ENCODE results near the gene HDGFL2. TPM values are rescaled to one million over a fixed set of nuclear protein-coding genes. Genes with fewer than 3 reads are reported as not detected.
A peak's percentile ranks its signal among the peaks of the same experiment; 100 is the strongest.

HDGFL2 gene
- polyA plus RNA-seq, 3 donors = 7.0 to 13.2 (median 10.5) TPM

- peaks cover 0 to 2% (median 0%) of the 10 kb centered on the region in 3 donors for H3K27me3 Mint-ChIP-seq (ENCODE audit: low read depth in 3 of 3)
- Histone ChIP-seq H3K79me2 (ENCODE audit: insufficient read depth, low read length) (peaks cover 4% of the 10 kb centered on the region), H3K27ac (ENCODE audit: low read depth in 1 of 2, low read length in 2 of 2) (peak overlapping the region in 1 of 2 donors; percentile 44), H3K36me3 (replicated peaks in 1 of 2; ENCODE audit: control insufficient read depth in 1 of 2, insufficient read depth in 2 of 2, low read length in 2 of 2) (no peaks in the 10 kb centered on the region), H3K9ac (ENCODE audit: insufficient read depth, low read length, poor library complexity, severe bottlenecking) (no peak overlapping the region), H2AFZ (ENCODE audit: insufficient read depth, low read depth, low read length, poor library complexity, severe bottlenecking) (no peak overlapping the region), H4K20me1 (ENCODE audit: insufficient read depth, low read length) (no peaks in the 10 kb centered on the region), H3K4me3 (replicated peaks in 1 of 3; ENCODE audit: low read depth in 2 of 3, low read length in 3 of 3) (peak overlapping the region in 1 of 3 experiments; percentile 12), H3K4me1 (ENCODE audit: control insufficient read depth in 1 of 2, insufficient read depth in 2 of 2, low read length in 2 of 2) (peaks cover 27 to 41% of the 10 kb centered on the region in 2 donors), H3K27me3 (ENCODE audit: control insufficient read depth in 2 of 2, insufficient read depth in 2 of 2, low read length in 2 of 2) (no peaks in the 10 kb centered on the region), H3K4me2 (replicated peaks; ENCODE audit: extremely low read depth, low read length, poor library complexity, severe bottlenecking) (peak overlapping the region; percentile 35), H3K9me3 (replicated peaks in 1 of 2; ENCODE audit: control insufficient read depth in 1 of 2, insufficient read depth in 1 of 2, low read length in 2 of 2) (no peaks in the 10 kb centered on the region)
- peaks cover 37% of the 10 kb centered on the region for H3K4me1 Mint-ChIP-seq
- peaks cover 0 to 4% (median 0%) of the 10 kb centered on the region in 7 donors for H3K9me3 Mint-ChIP-seq
- H3K36me3 Mint-ChIP-seq = peaks cover 7 to 9% of the 10 kb centered on the region in 2 donors
- 64% methylated on average over 30 of the region's 32 CpGs for whole genome bisulfite sequencing (ENCODE audit: insufficient coverage)
- peak; percentile 56 for TF ChIP-seq CTCF (IDR thresholded peaks at IDR 0.05)
- peak overlapping the region in 1 of 2 donors; percentile 21 for H3K4me3 Mint-ChIP-seq
- peak; percentile 49 to 61 (median 60) for DNase-seq
- peak overlapping the region in 4 of 7 donors; percentile 20 to 63 (median 46) for H3K27ac Mint-ChIP-seq
- intact Hi-C loops (cut with micrococcal nuclease) = no loop called here
These were observed 75.5 kb downstream of the HDGFL2 start for GRCh38 chr19:4547303-4548237.

GRCh38 chr19:4548238-4548584 is 76.1 kb downstream of the HDGFL2 start:
- Mint-ChIP-seq H3K9me3 (peaks cover 0 to 6% (median 0%) of the 10 kb centered on the region in 7 donors), H3K36me3 (peaks cover 7 to 9% of the 10 kb centered on the region in 2 donors), H3K27me3 (ENCODE audit: low read depth in 3 of 3) (peaks cover 0 to 2% (median 2%) of the 10 kb centered on the region in 3 donors), H3K4me1 (peaks cover 33% of the 10 kb centered on the region), H3K4me3 (no peak overlapping the region), H3K27ac (peak overlapping the region in 1 of 7 donors; percentile 20)
- Histone ChIP-seq H3K36me3 (replicated peaks in 1 of 2; ENCODE audit: control insufficient read depth in 1 of 2, insufficient read depth in 2 of 2, low read length in 2 of 2) (no peaks in the 10 kb centered on the region), H3K9ac (ENCODE audit: insufficient read depth, low read length, poor library complexity, severe bottlenecking) (no peak overlapping the region), H4K20me1 (ENCODE audit: insufficient read depth, low read length) (no peaks in the 10 kb centered on the region), H3K4me1 (ENCODE audit: control insufficient read depth in 1 of 2, insufficient read depth in 2 of 2, low read length in 2 of 2) (peaks cover 22 to 36% of the 10 kb centered on the region in 2 donors), H2AFZ (ENCODE audit: insufficient read depth, low read depth, low read length, poor library complexity, severe bottlenecking) (no peak overlapping the region), H3K27me3 (ENCODE audit: control insufficient read depth in 2 of 2, insufficient read depth in 2 of 2, low read length in 2 of 2) (no peaks in the 10 kb centered on the region), H3K4me3 (replicated peaks in 1 of 3; ENCODE audit: low read depth in 2 of 3, low read length in 3 of 3) (no peak overlapping the region), H3K27ac (ENCODE audit: low read depth in 1 of 2, low read length in 2 of 2) (peak overlapping the region in 1 of 2 donors; percentile 44), H3K9me3 (replicated peaks in 1 of 2; ENCODE audit: control insufficient read depth in 1 of 2, insufficient read depth in 1 of 2, low read length in 2 of 2) (no peaks in the 10 kb centered on the region), H3K4me2 (replicated peaks; ENCODE audit: extremely low read depth, low read length, poor library complexity, severe bottlenecking) (no peak overlapping the region), H3K79me2 (ENCODE audit: insufficient read depth, low read length) (peaks cover 4% of the 10 kb centered on the region)
- intact Hi-C loops (cut with micrococcal nuclease) = no loop called here
- 61% methylated on average over 10 of the region's 14 CpGs for WGBS (ENCODE audit: insufficient coverage)
- peak in 1 of 3 donors; percentile 19 for DNase-seq
- no peak for TF ChIP-seq CTCF (IDR thresholded peaks at IDR 0.05)

Measured in CD14-positive monocyte (primary cell).